Bronchial epithelial cell (primary cell): ENCODE data around the gene TBX10. TPM values are rescaled to one million over a fixed set of nuclear protein-coding genes. Genes with fewer than 3 reads are reported as not detected.

Source experiments
- DNase-seq: peaks from one replicate; pipeline ENCODE4 v3.0.0-alpha.2; 2010; ENCODE audit warnings: low read depth
- FAIRE-seq: peaks from 2 replicates; lab custom pipeline; 2011; peaks lifted over from hg19 to GRCh38; lab: Jason Lieb, UNC
- H3K27me3 ChIP-seq: 2 replicates; pipeline ENCODE4 v1.5.1; 2011; ENCODE audit warnings: low read length; ENCODE audit not compliant: control insufficient read depth, insufficient read depth
- H3K36me3 ChIP-seq: 2 replicates; pipeline ENCODE4 v1.5.1; 2011; ENCODE audit warnings: low read length; ENCODE audit not compliant: control insufficient read depth, insufficient read depth
- H3K4me3 ChIP-seq: 2 replicates; pipeline ENCODE4 v1.5.1; 2011; ENCODE audit warnings: mild to moderate bottlenecking, low read depth, low read length, control low read depth
- total RNA-seq: library from RNA; depleted of rRNA; stranded (reverse); fragments of >200 nt; gene quantifications from 2 replicates; pipeline ENCODE4 v1.2.1, GENCODE V29; 2014
- TF ChIP-seq, protein P1 (sequence below): IDR thresholded peaks from 2 replicates; pipeline ENCODE4 v1.5.1; 2011; ENCODE audit warnings: mild to moderate bottlenecking, moderate library complexity, low read length, control low read depth, inconsistent platforms; ENCODE audit not compliant: insufficient read depth, severe bottlenecking

TBX10 gene
- total RNA-seq, 1 donor from 2014 or later, result not detected

DNA sequence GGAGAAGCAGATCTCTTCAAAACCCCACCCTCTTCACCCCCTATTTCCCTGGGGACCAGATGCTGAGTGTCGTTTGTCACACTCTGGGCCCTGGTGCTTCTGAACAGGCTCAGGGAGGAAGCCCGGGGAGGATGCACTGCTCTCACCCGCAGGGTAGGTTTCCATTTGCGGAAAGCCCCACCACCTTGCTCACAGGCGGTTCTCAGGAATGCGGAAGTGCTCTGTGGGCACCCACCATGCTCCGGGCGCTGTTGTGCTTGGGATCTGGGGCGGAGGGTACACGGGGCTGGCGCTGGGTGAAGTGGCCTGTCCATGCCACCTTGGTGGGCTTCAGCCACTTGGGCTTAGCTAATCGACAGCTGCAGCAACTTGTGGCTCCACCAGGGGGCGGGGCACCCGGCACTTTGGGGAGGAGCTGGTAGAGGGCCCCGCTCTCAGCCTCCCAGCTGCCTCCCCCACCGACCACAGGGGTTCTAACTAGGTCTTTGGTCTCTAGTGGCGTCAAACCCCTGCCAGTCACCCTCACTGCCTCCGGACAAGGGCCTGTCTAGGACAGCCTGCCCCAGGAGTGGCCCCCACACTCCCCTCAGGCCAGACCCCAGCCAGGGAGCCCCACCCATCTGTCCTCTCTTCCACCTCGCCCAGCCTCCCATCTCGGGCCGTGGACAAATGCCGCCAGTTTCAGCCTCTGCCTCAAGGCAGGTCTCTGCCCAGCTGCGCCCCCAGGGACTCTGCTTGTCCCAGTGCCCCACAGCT is 25.4 kb downstream of the TBX10 start:
- TF ChIP-seq, protein P1, sequence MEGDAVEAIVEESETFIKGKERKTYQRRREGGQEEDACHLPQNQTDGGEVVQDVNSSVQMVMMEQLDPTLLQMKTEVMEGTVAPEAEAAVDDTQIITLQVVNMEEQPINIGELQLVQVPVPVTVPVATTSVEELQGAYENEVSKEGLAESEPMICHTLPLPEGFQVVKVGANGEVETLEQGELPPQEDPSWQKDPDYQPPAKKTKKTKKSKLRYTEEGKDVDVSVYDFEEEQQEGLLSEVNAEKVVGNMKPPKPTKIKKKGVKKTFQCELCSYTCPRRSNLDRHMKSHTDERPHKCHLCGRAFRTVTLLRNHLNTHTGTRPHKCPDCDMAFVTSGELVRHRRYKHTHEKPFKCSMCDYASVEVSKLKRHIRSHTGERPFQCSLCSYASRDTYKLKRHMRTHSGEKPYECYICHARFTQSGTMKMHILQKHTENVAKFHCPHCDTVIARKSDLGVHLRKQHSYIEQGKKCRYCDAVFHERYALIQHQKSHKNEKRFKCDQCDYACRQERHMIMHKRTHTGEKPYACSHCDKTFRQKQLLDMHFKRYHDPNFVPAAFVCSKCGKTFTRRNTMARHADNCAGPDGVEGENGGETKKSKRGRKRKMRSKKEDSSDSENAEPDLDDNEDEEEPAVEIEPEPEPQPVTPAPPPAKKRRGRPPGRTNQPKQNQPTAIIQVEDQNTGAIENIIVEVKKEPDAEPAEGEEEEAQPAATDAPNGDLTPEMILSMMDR, result peak; percentile 79
- peak; percentile 64 for DNase-seq
- Histone ChIP-seq H3K36me3 (peaks cover 19% of the 10 kb centered on the region), H3K27me3 (peaks cover 2% of the 10 kb centered on the region), H3K4me3 (peak overlapping the region; percentile 42)
- no peak for FAIRE-seq

DNA sequence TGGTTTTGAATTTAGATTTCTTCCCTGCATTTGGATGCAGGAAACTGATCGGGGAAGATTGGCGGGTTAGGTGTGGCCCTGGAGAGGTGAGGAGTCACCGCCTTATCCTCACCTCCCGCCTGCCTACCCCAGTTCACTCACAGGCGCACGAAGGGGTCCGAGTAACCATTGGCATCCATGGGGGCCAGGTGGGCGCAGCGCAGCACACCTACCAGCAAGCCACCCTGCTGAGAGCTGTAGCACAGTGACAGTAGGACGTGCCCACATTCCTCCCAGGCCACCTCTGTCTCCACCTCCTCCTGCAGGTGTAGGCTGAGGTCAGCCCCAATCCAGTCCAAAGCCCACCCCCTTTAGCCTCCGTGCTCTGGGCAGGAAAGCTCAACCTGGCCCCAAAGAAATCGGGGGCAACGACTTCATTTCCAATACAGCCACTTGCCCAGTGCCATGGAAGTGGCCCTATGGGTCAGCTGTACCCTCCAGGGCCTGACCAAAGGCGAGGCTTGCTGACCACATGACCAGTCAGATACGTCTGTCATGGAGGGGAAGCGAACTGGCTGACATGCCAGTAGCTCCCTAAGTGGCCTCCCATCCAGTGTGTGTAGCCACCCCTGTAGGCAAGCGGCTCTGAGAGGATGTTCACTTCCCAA is 26.1 kb downstream of the TBX10 start:
- TF ChIP-seq, protein P1, result no peak
- H3K27me3 ChIP-seq, result peaks cover 2% of the 10 kb centered on the region
- peak overlapping the region; percentile 42 for H3K4me3 ChIP-seq
- DNase-seq (no peak), FAIRE-seq (peak; percentile 40)
- peaks cover 22% of the 10 kb centered on the region for H3K36me3 ChIP-seq

DNA sequence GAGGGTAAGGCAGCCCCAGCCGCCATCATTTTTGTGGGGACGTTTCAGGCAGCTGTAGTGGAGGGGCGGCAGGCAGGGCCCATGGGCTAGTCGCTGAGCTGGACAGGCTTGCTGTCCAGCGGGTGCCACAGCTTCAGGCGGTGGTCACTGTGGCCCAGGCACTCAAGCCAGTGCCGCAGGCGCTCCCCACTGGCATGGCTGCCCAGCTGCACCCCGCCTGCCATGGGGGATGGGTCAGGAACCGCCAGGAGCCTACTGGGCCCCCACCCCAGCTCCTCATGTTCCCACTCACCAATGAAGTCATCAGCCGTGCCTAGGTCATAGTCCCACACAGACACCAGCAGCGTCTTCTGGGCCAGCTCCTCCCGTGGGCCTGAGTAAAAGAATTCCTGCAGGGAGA is 26.8 kb downstream of the TBX10 start:
- FAIRE-seq, result no peak
- peaks cover 2% of the 10 kb centered on the region for H3K27me3 ChIP-seq
- no peak overlapping the region for H3K4me3 ChIP-seq
- TF ChIP-seq, protein P1, result no peak
- peaks cover 26% of the 10 kb centered on the region for H3K36me3 ChIP-seq
- DNase-seq, result no peak

DNA sequence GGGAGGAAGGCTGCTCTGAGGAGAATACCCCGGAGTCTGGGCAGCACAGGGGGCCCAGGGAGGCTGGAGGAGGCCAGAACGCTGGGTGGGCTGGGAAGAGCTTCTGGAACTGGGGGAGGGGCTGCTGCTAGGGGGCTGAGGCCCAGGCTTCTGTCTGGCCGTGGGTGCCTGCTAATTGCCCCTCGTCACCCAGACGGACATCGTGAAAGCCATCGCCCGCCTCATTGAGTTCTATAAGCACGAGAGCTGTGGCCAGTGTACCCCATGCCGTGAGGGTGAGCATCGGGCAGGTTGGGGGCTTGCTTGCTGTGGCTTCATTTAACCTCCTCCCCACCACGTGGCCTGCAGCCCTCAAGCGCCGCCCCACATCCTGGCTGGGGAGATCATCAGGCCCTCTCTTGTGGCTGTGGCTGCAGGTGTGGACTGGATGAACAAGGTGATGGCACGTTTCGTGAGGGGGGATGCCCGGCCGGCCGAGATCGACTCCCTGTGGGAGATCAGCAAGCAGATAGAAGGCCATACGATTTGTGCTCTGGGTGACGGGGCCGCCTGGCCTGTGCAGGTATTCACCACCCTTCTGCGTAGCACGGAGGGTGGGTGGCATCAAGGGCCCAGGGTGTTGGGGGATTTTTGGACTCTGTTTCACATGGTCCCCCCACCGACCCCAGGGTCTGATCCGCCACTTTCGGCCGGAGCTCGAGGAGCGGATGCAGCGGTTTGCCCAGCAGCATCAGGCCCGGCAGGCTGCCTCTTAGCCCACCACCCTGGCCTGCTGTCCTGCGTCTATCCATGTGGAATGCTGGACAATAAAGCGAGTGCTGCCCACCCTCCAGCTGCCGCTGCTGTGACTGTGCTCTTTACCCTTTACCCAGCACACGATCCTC is 27.6 kb downstream of the TBX10 start:
- H3K36me3 ChIP-seq, result peaks cover 26% of the 10 kb centered on the region

DNA sequence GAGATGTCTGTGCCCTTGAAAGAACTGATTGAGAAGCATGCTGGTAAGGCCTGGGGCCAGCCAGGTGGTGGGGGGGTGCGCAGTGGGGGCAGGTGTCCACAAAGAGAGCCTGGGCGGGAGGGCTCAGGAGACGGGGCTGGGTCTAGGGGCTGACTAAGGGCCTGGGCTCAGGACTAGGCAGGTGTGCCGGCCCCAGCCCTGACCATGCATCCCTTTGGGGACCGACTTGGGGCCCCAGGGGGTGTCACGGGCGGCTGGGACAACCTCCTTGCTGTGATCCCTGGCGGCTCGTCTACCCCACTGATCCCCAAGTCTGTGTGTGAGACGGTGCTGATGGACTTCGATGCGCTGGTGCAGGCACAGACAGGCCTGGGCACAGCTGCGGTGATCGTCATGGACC is 28.4 kb downstream of the TBX10 start:
- H3K36me3 ChIP-seq, result peaks cover 26% of the 10 kb centered on the region
- TF ChIP-seq, protein P1, result no peak
- no peak for FAIRE-seq
- no peak overlapping the region for H3K4me3 ChIP-seq
- DNase-seq, result no peak
- peaks cover under 1% of the 10 kb centered on the region for H3K27me3 ChIP-seq

More for the DNA sequence above, 27.6 kb downstream of the TBX10 start:
- FAIRE-seq (peak; percentile 28), DNase-seq (no peak)
- Histone ChIP-seq H3K4me3 (no peak overlapping the region), H3K27me3 (peaks cover 2% of the 10 kb centered on the region)
- TF ChIP-seq, protein P1, result no peak
